EL (cell line): ENCODE measurements around the gene C17orf107.
"Not testable (repeated sequence)": the region's sequence is repeated elsewhere in the genome, so short reads cannot be mapped to it uniquely, and the experiment has no call there.

Experiments
- DNase-seq: peaks from one replicate; pipeline ENCODE4 v3.0.0-alpha.2; 2016

The C17orf107 gene

DNA sequence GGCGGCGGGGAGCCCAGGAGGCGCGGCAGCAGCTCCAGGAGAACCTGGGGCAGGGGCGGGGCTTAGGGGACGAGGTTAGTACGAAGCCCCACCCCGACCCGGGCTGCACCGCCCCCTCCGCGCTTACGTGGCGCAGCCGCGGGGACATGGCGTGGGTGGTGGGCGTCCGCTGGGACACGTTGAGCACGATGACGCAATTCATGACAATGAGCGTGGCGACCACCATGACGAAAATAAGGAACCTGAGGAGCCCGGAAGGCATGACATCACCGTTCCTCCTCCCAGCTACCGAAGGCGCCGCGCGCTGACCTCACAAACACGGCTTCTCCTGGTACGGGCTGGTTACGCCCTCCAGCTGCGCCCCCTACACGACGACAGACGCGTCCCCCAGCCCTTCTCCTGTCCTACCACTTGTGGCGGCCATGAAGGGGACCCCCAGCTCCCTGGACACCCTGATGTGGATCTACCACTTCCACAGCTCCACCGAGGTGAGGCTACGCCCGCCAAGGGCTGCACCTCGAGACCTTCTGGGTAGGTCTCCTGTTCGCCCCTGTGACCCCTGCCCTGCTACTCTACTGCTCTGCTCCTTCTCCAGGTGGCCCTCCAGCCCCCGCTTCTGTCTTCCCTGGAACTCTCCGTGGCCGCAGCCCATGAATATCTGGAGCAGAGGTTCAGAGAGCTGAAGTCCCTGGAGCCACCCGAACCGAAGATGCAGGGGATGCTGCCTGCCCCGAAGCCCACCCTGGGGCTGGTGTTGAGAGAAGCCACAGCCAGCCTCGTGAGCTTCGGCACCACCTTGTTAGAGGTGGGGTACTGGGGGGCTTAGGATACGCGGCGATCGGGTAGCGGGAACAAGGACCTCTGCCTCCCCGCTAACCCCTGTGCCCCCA, at the start of gene C17orf107:
Gene C17orf107, plus strand, starts transcription at position 196 of the 890 bp plus-strand sequence. Its CDS starts 227 bp downstream, at position 423.
- peak; percentile 68 for DNase-seq

DNA sequence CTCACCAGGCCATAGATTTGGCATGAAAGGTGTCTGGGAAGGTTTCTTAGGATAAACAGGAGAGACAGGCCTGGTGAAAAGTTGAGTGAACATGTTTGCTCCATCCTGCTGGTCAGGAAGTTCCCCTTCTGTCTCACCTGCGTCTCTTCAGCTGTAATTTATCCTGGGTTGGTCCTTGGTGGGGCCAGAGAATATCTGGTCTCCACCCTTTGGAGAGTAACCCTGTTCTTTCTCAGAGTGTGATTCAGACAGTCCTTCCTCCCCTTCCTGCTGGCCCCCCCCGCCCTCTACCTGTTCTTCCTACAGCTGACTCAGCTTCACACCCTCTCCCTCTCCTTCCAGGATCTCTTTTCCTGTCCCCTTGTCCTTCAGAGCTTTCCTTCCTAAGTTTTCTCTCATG, 49.1 kb upstream of the C17orf107 start:
- DNase-seq: no peak

DNA sequence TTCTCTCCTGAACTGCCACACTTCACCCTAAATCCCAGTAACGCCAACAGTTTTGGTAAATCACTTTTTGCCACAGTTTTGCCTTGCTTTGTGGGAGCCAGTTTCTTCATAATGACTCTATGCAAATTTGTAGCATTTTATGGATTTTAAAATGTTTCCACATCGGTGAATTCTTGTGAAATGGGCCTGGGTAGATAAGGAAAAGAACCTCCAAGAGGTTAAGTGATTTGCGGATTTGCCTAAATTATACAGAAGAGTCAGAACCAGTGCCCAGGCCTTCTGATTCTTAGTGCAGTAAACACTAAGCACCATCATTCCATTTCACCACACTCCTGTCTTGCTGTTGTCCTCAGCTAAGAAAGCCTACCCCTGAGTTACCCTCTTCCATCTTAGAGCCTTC, 48.3 kb upstream of the C17orf107 start:
- no peak for DNase-seq

DNA sequence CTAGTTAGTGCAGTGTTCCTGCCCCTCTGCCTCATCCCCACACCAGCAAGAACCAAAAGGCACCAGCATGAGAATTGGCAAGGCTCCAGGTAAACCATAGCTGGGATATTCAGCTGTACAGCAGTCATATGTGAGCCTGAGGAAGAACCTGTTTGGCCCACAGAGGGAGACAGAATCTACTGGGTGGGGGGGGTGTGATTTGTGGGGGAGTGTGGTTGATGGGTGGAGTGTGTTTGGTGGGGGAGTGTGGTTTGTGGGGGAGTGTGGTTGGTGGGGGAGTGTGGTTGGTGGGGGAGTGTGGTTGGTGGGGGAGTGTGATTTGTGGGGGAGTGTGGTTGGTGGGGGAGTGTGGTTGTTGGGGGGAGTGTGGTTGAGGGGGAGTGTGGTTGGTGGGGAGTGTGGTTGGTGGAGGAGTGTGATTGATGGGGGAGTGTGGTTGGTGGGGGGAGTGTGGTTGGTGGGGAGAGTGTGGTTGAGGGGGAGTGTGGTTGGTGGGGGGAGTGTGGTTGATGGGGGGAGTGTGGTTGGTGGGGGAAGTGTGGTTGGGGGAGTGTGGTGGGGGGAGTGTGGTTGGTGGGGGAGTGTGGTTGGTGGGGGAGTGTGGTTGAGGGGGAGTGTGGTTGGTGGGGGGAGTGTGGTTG, 46.6 kb upstream of the C17orf107 start:
- DNase-seq: peak; percentile 71

DNA sequence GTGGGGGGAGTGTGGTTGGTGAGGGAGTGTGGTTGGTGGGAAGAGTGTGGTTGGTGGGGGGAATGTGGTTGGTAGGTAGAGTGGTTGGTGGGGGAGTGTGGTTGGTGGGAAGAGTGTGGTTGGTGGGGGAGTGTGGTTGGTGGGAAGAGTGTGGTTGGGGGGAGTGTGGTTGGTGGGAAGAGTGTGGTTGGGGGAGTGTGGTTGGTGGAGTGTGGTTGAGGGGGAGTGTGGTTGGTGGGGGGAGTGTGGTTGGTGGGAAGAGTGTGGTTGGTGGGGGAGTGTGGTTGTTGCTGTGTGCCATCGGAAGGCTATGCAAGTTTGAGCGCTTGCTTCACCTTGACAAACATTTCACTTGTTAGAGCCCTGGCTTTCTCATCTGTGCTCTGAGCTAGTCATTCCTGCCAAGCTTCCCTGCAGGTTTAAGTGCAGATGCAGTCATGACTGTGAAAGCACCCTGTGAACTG, 46.1 kb upstream of the C17orf107 start:
- DNase-seq: no peak

DNA sequence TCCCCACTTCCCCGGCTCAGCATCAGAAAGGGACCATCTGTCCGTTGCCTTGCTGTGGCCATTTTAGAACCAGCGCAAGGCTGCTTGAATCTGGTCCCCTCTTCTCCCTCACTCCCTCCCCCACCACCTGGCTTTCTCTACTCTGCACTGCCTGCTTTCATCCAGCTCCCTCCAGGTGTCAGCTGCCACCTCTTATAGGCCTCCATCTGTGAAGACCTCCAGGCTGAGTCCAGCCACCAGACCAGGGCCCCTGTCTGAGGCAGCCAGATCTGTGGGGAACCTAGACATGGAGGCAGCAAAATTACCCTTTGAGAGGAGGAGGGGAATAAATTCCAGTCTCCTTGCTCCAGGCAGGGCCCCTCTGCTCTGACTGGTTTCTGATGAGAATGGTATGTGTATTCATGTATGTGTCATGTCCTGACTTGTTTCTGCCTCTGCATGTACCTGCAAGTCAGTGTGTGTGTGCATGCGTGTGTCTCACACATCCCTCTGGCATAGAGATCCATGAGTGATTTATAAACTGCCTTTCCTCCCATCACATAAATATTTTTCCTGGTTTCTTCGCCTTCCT, 45.1 kb upstream of the C17orf107 start:
- DNase-seq: peak; percentile 40

DNA sequence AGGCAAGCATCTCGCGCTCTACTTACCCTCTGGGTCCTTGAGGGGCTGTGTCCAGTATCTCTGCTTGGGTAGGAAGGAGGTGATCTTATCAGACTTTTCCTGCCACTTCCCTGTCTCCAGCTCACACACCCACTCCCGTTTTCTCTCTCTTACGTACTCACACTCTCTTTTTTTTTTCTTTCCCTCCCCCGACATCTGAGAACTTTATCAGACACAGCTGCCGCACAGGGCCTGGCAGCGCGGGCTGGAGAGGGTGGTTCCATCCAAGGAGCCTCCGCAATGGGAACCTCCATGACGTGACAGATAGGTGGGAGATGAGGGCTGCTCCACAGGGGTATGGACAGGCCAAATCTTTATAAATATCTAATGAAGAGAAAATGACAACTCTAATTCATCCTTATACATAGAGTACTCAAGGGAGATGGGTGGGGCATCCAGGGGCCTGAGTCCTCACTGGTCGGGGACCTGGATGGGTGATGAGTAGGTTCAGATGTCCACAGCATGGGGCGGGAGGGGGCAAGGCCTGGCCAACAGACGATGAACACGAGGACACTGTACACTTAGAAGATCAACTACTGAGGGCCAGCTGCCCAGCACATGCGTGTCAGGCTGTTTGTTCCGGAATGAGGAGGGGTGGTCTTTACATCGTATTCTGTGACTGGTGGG, 42.9 kb upstream of the C17orf107 start:
- no peak for DNase-seq

DNA sequence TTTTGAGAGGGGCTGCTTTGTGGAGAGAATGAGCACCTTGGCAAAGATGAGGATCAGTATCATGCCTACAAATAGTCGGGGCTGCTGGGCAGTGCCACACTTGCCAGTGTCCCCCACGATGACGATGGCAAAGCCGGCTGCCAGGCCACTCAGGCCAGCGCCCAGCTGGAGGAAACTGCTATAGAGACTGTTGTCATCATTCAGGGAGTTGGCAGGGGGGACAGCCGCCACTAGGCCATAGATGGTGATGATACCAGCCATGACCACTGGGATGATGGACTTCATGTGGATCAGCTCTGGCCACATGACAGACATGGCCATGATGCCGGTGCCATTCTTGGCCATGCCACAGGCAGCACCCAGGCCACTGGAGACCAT, 42.4 kb upstream of the C17orf107 start:
- DNase-seq: no peak

DNA sequence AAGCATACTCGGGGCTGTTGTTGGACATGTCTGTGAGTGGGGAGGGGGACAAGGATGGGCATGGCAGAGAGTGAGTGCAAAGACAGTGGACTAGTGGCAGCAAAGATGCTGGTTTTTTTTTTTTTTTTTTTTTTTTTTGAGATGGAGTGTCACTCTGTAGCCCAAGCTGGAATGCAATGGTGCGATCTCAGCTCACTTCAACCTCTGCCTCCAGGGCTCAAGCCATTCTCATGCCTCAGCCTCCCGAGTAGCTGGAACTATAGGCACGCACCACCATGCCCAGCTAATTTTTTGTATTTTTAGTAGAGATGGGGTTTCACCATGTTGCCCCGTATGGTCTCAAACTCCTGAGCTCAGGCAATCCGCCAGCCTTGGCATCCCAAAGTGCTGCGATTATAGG, 42.0 kb upstream of the C17orf107 start:
- DNase-seq: not testable (repeated sequence)

DNA sequence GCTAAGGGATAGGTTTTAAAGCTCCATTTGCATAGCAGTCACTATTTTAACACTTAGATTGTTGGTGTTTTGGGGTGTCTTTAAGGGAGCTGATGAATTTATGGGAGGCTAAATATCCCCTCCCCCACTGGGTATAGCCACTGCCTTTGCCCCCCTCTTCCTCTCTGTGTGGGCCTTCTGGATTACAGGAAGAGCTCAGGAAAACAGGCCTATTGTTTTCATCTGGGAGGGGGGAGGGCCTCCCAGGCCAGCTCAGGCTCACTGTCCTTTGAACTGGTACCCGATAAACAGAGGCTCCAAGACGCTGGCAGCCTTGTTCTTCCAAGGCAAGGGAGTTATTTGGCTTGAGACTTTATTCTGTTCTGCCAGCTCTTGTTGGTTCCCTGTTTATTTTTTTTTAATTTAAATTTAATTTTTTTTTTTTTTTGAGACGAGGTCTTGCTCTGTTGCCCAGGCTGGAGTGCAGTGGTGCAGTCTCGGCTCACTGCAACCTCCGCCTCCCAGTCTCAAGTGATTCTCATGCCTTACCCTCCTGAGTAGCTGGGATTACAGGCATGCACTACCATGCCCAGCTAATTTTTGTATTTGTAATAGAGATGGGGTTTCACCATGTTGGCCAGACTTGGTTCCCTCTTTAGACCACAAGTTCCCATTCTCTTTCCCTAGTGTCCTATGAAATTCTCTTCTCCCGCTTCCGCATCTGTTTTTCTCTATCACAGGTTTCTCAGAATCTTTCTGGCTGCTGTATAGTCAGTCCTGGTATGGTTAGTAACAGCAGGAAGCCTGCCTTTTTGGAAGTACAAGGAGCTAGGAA, 41.1 kb upstream of the C17orf107 start:
- no peak for DNase-seq

DNA sequence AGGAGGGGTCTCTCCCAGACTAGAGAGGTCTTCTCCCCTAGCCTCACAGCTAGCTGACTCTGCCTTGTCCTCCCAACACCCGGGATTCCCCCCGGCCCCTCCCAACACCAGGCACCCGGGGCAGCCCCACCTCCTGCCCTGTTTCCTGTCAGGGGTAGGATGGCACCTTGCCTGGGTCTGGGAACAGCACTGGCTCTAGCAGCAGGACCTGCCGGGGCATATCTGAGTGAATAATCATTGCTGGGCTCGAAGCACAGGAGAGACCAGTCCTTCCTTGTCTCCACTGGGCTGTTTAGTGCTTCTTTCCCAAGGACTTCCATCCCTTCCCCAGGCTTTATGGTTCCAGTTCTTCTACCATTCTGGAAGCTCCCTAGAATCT, 40.5 kb upstream of the C17orf107 start:
- peak; percentile 59 for DNase-seq

DNA sequence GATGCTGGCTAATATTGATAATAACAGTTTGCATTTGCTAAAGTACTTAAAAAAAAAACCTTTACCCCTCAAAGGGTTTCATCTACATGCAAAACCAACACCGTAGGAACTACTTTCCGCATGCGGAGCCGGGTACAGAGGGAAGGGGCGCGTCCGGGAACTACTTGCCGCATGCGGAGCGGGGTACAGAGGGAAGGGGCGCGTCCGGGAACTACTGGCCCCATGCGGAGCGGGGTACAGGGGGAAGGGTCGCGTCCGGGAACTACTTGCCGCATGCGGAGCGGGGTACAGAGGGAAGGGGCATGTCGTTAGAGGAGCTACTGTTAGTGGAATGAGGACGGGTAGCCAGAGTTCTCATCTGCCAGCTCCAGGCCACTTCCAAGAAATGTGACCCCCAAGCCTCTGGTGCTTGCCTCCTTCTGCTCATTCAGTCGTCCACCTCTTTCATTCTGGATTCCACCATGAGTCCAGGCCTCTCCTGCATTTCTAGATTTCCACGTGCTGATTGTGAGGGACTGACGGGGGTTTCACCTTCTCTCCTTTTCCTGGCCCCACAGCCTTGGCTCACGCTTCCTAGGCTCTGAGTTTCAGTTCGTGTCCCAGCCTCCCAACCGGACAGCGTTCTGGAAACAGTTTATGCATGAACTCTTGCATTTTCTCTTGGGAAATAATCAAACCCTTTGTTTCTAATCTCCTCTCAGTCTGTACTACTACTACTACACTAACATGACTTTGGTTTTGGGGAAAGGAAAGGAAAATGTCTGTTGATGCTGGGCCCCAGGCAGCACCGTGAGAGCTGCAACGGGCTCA, 39.3 kb upstream of the C17orf107 start:
- no peak for DNase-seq

DNA sequence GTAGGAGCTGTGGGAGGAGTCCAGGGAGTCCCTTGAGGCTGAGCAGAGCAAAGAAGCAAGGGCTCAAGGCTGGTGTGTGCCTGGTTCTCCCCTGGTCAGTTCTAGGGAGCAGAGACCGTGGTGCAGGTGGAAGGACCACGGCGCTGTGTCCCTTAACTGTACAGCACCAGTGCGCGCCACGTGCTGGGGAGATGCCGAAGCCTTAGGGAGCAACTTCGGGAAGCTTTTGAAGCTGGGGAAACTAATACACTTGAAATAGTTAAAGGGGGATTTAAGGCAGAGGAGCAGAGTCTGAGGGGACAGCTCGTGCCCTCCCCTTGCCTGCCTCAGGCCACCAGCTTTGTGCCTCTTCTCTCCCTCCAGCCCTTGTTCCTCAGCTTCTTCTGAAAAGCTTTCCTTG, 38.7 kb upstream of the C17orf107 start:
- no peak for DNase-seq

DNA sequence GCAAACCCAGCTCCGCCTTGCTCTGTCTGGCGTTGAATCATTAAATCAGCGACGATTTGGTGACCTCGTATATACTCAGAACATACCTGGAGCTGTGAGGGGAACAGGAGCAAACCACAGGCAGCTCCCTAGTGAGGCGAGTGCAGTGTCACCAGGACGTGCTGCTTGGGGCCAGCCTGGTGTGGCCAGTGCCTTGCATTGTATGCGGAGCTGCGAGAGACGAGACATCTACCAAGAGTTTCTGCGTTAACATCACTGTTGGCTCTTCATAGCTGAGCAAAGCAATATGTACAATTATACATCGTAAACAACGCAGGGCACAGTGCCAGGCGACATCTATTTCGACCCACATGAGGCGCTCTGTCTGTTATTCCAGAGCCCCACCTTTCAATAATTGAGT, 38.3 kb upstream of the C17orf107 start:
- no peak for DNase-seq

DNA sequence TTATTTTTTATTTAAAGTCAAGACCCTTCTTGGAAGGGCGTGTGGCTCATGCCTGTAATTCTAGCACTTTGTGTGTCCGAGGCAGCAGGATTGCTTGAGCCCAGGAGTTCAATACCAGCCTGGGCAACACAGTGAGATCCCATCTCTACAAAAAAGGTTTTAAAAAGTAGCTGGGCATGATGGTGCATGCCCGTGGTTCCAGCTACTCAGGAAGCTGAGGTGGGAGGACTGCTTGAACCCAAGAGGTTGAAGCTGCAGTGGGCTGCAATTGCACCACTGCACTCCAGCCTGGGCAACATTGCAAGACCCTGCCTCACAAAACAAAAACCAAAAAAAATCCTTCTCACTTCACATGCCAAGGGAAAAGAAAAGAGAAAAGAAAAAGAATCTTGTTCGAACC, 36.6 kb upstream of the C17orf107 start:
- DNase-seq: no peak

DNA sequence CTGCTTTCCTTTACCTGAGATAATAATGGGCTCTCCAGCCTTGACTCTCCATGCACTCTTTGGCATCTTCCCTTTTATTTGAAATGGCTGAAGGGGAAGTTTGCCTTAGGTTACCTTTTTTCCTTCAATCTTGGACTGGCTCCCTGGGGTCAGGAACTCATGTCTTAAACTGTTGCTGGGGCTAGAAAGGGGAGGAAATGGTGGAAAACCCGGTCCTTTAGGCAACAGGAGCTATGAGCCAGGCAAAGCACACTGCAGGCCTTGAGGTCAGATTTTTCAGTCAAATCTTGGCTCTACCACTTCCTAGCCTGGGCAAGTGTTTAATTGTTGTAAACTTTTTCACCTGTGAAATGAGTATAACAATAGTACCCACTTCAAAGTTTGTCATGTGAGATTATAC, 36.0 kb upstream of the C17orf107 start:
- DNase-seq: no peak

DNA sequence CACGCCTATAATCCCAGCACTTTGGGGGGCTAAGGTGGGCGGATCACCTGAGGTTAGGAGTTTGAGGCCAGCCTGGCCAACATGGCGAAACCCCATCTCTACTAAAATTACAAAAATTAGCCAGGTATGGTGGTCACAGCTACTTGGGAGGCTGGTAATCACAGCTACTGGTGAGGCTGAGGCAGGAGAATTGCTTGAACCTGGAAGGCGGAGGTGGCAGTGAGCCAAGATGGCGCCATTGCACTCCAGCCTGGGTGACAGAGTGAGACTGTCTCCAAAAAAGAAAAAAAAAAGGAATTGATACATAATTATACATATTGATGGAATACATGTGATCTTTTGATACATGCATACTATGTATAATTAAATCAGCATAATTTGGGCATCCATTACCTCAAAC, 31.8 kb upstream of the C17orf107 start:
- not testable (repeated sequence) for DNase-seq

DNA sequence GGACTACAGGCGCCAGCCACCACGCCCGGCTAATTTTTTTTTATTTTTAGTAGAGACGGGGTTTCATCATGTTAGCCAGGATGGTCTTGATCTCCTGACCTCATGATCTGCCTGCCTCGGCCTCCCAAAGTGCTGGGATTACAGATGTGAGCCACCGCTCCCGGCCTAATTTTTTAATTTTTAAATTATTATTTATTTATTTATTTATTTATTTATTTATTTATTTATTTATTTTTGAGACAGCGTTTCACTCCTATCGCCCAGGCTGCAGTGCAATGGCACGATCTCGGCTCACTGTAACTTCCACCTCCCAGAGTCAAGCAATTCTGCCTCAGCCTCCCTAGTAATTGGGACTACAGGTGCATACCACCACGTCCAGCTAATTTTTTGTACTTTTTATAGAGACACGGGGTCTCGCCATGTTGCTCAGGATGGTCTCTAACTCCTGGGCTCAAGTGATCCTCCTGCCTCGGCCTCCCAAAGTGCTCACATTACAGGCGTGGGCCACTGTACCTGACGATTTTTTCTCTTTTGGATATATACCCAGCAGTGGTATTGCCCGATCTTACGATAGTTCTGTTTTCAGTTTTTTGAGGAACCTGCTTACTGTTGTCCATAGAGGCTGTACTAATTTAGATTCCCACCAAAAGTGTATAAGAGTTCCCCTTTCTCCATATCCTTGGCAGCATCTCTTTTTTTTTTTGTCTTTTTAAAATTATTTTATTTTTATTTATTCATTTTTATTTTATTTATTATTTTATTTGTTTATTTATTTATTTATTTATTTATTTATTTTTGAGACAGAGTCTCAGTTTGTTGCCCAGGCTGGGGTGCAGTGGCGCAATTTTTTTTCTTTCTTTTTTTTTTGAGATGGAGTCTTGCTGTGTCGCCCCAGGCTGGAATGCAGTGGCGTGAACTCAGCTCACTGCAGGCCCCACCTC, 30.0 kb upstream of the C17orf107 start:
- not testable (repeated sequence) for DNase-seq

DNA sequence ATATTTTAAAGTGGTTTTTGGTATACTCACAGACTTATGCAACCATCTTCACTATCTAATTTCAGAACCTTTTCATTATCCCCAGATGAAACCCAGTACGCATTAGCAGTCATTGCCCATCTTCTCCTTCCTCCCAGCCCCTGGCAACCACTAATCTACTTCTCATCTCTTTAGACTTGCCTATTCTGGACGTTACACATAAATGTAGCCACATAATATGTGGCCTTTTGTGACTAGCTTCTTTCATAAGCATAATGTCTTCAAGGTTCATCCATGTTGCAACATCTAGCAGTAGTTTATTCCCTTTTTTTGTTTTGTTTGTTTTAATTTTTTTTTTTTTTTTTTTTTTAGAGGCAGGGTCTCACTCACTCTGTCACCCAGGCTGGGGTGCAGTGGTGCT, 28.5 kb upstream of the C17orf107 start:
- no peak for DNase-seq

DNA sequence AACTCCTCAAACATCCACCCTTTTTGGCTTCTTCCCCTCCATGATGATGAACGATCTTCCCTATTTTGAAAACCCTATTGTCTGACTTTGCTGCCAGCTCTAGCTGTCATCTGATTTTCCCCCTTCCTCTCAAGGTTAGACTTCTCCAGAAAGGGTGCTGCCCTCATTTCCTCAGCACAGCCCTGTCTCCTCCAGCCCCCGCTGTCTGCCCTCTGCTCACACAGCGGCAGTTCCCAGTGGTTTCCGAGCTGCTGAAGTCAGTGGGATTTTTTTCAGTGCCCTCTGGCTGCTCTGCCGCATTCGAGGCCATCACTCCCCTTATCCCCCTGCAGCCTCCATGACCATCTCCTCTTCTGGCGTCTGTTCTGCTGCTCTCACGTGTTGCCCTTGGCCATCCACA, 26.6 kb upstream of the C17orf107 start:
- DNase-seq: no peak
